Progenitor cell of endocrine pancreas (in vitro differentiated cells): Measurements from ENCODE around the gene ARRB2. TPM values are rescaled to one million over a fixed set of nuclear protein-coding genes. Genes with fewer than 3 reads are reported as not detected.

Source experiments
- DNase-seq: peaks from one replicate; pipeline ENCODE4 v3.0.0; 2021; ENCODE audit warnings: low spot score; ENCODE audit not compliant: unreplicated experiment
- H3K27ac Mint-ChIP-seq: 2 replicates; pipeline ENCODE4 v1.8.0; 2021; ENCODE audit warnings: mild to moderate bottlenecking, moderate library complexity, mixed read lengths
- H3K27me3 Mint-ChIP-seq: 2 replicates; pipeline ENCODE4 v1.8.0; 2021; ENCODE audit warnings: mixed read lengths
- H3K36me3 Mint-ChIP-seq: 2 replicates; pipeline ENCODE4 v1.8.0; 2022; ENCODE audit warnings: mixed read lengths; ENCODE audit not compliant: insufficient read depth
- H3K4me1 Mint-ChIP-seq: 2 replicates; pipeline ENCODE4 v1.8.0; 2021; ENCODE audit warnings: low read depth, mixed read lengths
- H3K4me3 Mint-ChIP-seq: 2 replicates; pipeline ENCODE4 v1.8.0; 2021; ENCODE audit warnings: low read depth, mild to moderate bottlenecking, moderate library complexity, mixed read lengths
- H3K9me3 Mint-ChIP-seq: 2 replicates; pipeline ENCODE4 v1.8.0; 2021; ENCODE audit warnings: low read depth, mixed read lengths
- CTCF ChIP-seq: fragments of 200-600 bp; sonication (generic); IDR thresholded peaks from one replicate; pipeline ENCODE4 v1.5.0; 2021; ENCODE audit warnings: antibody characterized with exemption, mild to moderate bottlenecking; ENCODE audit not compliant: unreplicated experiment
- total RNA-seq: library from RNA; stranded (reverse); gene quantifications from 2 replicates; pipeline ENCODE4 v1.2.1, GENCODE V29; 2021

Gene ARRB2
- total RNA-seq, 1 donor from 2014 or later, result 52.6 TPM

- Mint-ChIP-seq H3K9me3 (no peaks in the 10 kb centered on the region), H3K27ac (peak within 1 kb of the TSS; percentile 69), H3K36me3 (no peaks in the 10 kb centered on the region), H3K4me3 (peak within 1 kb of the TSS; percentile 70), H3K4me1 (peaks cover 6% of the 10 kb centered on the region), H3K27me3 (peaks cover 80% of the 10 kb centered on the region)
- DNase-seq, result peak; percentile 51
- no peak for TF ChIP-seq CTCF
Measured at GRCh38 chr17:4739122-4740024, 28.9 kb downstream of the ARRB2 start, which contains the start of the genes CXCL16 and ZMYND15. Gene CXCL16 (minus strand): TSS chr17:4739928. CDS start chr17:4739339, 589 bp downstream. Gene ZMYND15 (plus strand): TSS chr17:4739833. CDS start chr17:4740549, 716 bp downstream.

- H3K36me3 Mint-ChIP-seq, result no peaks in the 10 kb centered on the region
Measured at GRCh38 chr17:4740025-4740351, 29.6 kb downstream of the ARRB2 start.

GRCh38 chr17:4740584-4740983 lies 30.2 kb downstream of the ARRB2 start:
- DNase-seq, result no peak
- H3K36me3 Mint-ChIP-seq, result no peaks in the 10 kb centered on the region
- no peaks in the 10 kb centered on the region for H3K9me3 Mint-ChIP-seq
- H3K27ac Mint-ChIP-seq, result no peak overlapping the region
- H3K4me3 Mint-ChIP-seq, result peak overlapping the region; percentile 69
- H3K4me1 Mint-ChIP-seq, result peaks cover 8% of the 10 kb centered on the region
- H3K27me3 Mint-ChIP-seq, result peaks cover 78% of the 10 kb centered on the region
- TF ChIP-seq CTCF, result no peak

More at GRCh38 chr17:4740025-4740351, 29.6 kb downstream of the ARRB2 start:
- DNase-seq, result no peak
- Mint-ChIP-seq H3K27ac (peak overlapping the region; percentile 62), H3K4me3 (peak overlapping the region; percentile 69), H3K27me3 (peaks cover 78% of the 10 kb centered on the region), H3K4me1 (peaks cover 6% of the 10 kb centered on the region), H3K9me3 (no peaks in the 10 kb centered on the region)
- TF ChIP-seq CTCF, result no peak

- Mint-ChIP-seq H3K4me3 (peak overlapping the region; percentile 16), H3K4me1 (peaks cover 10% of the 10 kb centered on the region), H3K27me3 (peaks cover 75% of the 10 kb centered on the region), H3K36me3 (no peaks in the 10 kb centered on the region), H3K9me3 (no peaks in the 10 kb centered on the region), H3K27ac (no peak overlapping the region)
- TF ChIP-seq CTCF, result no peak
- DNase-seq, result no peak
Measured at GRCh38 chr17:4741544-4741943, 31.1 kb downstream of the ARRB2 start.

- Mint-ChIP-seq H3K36me3 (no peaks in the 10 kb centered on the region), H3K9me3 (no peaks in the 10 kb centered on the region), H3K4me3 (no peak overlapping the region), H3K4me1 (peaks cover 10% of the 10 kb centered on the region), H3K27me3 (peaks cover 77% of the 10 kb centered on the region), H3K27ac (no peak overlapping the region)
- DNase-seq, result no peak
- no peak for TF ChIP-seq CTCF
Measured at GRCh38 chr17:4742133-4742532, 31.7 kb downstream of the ARRB2 start.
